ENCODE results near the gene TRMT11. TPM values are rescaled to one million over a fixed set of nuclear protein-coding genes. Genes with fewer than 3 reads are reported as not detected.

TRMT11 gene
- total RNA-seq, 1 donor: 26.8 TPM

DNA sequence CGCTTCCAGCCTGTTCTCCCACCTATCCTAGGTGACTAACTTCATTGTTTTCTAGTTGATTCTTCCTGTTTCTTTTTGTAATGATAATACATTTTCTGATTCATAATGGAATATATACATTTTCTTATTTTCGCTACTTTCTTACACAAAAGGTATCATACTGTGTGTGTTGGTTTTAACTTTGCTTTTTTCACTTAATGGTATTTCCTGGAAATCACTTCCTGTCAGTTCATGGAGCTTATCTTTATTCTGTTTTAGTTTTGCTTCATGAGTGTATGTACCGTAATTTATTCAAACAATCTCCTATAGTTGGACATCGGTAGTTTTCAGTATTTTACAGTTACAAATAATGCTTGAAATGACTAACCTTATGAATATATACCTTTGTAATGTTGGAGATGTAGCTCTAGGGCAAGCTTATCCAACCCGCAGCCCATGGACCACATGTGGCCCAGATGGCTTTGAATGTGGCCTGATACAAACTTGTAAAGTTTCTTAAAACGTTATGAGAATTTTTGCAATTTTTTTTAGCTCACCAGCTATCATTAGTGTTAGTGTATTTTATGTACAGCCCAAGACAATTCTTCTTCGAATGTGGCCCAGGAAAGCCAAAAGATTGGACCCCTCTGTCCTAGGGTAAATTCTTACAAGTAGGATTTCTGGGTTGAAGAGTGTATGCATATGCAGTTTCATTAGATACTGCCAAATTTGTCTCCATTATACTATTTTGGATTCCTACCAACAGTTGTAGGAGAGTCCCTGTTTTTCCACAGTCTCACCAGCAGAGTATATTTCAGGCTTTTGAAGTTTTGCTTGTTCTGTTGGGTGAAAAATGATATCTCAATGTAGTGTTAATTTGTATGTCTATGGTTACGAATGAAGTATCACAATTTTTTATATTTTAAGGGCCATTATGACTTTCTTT lies 16.7 kb downstream of the TRMT11 start:
- H3K9me3 ChIP-seq (ENCODE audit: low read depth, low read length): no peaks in the 10 kb centered on the region
- peaks cover 18% of the 10 kb centered on the region for H3K36me3 ChIP-seq (ENCODE audit: insufficient read depth, low read length)
- no peaks in the 10 kb centered on the region for H3K79me2 ChIP-seq (ENCODE audit: insufficient read depth, low read length)
- DNase-seq (ENCODE audit: insufficient read length, low spot score, missing footprints): no peak
- TF ChIP-seq, protein P1, sequence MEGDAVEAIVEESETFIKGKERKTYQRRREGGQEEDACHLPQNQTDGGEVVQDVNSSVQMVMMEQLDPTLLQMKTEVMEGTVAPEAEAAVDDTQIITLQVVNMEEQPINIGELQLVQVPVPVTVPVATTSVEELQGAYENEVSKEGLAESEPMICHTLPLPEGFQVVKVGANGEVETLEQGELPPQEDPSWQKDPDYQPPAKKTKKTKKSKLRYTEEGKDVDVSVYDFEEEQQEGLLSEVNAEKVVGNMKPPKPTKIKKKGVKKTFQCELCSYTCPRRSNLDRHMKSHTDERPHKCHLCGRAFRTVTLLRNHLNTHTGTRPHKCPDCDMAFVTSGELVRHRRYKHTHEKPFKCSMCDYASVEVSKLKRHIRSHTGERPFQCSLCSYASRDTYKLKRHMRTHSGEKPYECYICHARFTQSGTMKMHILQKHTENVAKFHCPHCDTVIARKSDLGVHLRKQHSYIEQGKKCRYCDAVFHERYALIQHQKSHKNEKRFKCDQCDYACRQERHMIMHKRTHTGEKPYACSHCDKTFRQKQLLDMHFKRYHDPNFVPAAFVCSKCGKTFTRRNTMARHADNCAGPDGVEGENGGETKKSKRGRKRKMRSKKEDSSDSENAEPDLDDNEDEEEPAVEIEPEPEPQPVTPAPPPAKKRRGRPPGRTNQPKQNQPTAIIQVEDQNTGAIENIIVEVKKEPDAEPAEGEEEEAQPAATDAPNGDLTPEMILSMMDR (IDR thresholded peaks at IDR 0.05; ENCODE audit: extremely low read depth, low read depth, low read length): no peak
- no peaks in the 10 kb centered on the region for H4K20me1 ChIP-seq (ENCODE audit: insufficient read depth, low read length)
- H3K4me2 ChIP-seq (ENCODE audit: insufficient read depth, low read length): no peak overlapping the region
- H3K4me3 ChIP-seq (ENCODE audit: insufficient read depth, low read length): no peak overlapping the region
- no peak overlapping the region for H3K27ac ChIP-seq (ENCODE audit: low read depth, low read length)
- no peaks in the 10 kb centered on the region for H3K27me3 ChIP-seq (ENCODE audit: insufficient read depth, low read length)
- no peak overlapping the region for H2AFZ ChIP-seq (ENCODE audit: low read length)
- H3K4me1 ChIP-seq (ENCODE audit: insufficient read depth, low read length): no peaks in the 10 kb centered on the region

DNA sequence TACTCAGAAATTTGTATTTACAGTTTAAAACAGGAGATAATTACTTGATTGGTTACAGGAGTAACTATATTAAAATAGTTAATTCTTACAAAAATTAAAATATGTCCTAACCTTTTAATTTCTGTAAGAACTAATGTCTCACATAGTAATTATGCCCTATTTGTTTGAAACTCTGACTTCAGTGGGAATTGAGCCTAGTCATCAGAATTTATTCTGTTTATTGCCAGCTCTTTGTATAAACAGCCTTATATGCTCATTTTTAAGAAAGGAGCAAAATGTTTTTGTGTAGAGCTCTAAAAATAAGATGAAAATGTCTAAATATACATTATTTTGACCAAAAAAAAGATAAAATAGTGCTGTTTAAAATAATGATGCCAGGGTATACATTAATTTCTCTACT lies 21.5 kb downstream of the TRMT11 start:
- Histone ChIP-seq H2AFZ (ENCODE audit: low read length) (no peak overlapping the region), H3K4me3 (ENCODE audit: insufficient read depth, low read length) (no peak overlapping the region), H3K27ac (ENCODE audit: low read depth, low read length) (no peak overlapping the region), H3K4me1 (ENCODE audit: insufficient read depth, low read length) (no peaks in the 10 kb centered on the region), H4K20me1 (ENCODE audit: insufficient read depth, low read length) (no peaks in the 10 kb centered on the region), H3K36me3 (ENCODE audit: insufficient read depth, low read length) (peaks cover 16% of the 10 kb centered on the region), H3K27me3 (ENCODE audit: insufficient read depth, low read length) (no peaks in the 10 kb centered on the region), H3K4me2 (ENCODE audit: insufficient read depth, low read length) (no peak overlapping the region), H3K79me2 (ENCODE audit: insufficient read depth, low read length) (no peaks in the 10 kb centered on the region), H3K9me3 (ENCODE audit: low read depth, low read length) (no peaks in the 10 kb centered on the region)
- TF ChIP-seq, protein P1 (IDR thresholded peaks at IDR 0.05; ENCODE audit: extremely low read depth, low read depth, low read length): no peak
- no peak for DNase-seq (ENCODE audit: insufficient read length, low spot score, missing footprints)

DNA sequence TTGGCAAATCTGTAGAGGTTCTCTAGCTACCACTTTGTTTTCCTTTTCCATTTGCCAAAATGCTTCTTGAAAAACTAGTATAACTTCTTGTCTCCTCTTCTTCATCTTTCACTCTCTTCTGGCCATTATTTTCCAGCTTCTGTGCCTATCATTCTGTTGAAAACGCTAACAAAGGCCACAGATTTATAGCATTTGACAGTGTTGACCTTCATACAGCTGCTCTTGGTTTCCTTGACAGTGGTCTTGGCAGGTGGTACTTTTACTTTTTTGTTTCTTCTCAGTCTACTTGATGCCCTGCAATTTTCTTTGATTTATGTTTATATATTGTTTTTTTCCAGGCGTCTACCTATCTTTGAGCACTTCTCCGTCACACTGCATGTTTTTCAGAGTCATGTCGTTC lies 23.7 kb downstream of the TRMT11 start:
- Histone ChIP-seq H3K9me3 (ENCODE audit: low read depth, low read length) (no peaks in the 10 kb centered on the region), H3K36me3 (ENCODE audit: insufficient read depth, low read length) (peaks cover 29% of the 10 kb centered on the region), H4K20me1 (ENCODE audit: insufficient read depth, low read length) (no peaks in the 10 kb centered on the region), H3K4me2 (ENCODE audit: insufficient read depth, low read length) (no peak overlapping the region), H2AFZ (ENCODE audit: low read length) (no peak overlapping the region), H3K4me3 (ENCODE audit: insufficient read depth, low read length) (no peak overlapping the region), H3K27me3 (ENCODE audit: insufficient read depth, low read length) (no peaks in the 10 kb centered on the region), H3K79me2 (ENCODE audit: insufficient read depth, low read length) (no peaks in the 10 kb centered on the region), H3K27ac (ENCODE audit: low read depth, low read length) (no peak overlapping the region), H3K4me1 (ENCODE audit: insufficient read depth, low read length) (no peaks in the 10 kb centered on the region)
- no peak for DNase-seq (ENCODE audit: insufficient read length, low spot score, missing footprints)
- TF ChIP-seq, protein P1 (IDR thresholded peaks at IDR 0.05; ENCODE audit: extremely low read depth, low read depth, low read length): no peak

DNA sequence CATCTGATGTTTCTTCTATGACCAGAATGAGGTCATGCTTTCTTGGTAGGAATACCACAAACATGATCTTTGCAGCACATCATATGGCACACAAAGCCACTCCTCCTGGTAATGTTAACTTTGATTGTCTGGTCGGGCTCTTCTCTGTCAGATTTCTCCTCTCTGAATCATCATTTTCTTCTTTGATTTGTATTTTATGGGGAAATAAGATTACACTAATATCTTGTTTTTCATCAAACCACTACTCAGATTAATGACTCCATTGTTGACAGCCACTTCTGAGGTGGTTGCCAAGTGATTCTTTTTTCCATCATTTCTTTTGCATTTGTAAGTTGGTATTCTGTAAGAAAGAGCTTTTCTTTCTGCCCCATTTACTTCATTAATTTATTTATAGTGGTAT lies 29.5 kb downstream of the TRMT11 start:
- Histone ChIP-seq H3K79me2 (ENCODE audit: insufficient read depth, low read length) (no peaks in the 10 kb centered on the region), H3K27me3 (ENCODE audit: insufficient read depth, low read length) (no peaks in the 10 kb centered on the region), H3K4me3 (ENCODE audit: insufficient read depth, low read length) (no peak overlapping the region), H3K27ac (ENCODE audit: low read depth, low read length) (no peak overlapping the region), H4K20me1 (ENCODE audit: insufficient read depth, low read length) (no peaks in the 10 kb centered on the region), H2AFZ (ENCODE audit: low read length) (no peak overlapping the region), H3K4me1 (ENCODE audit: insufficient read depth, low read length) (no peaks in the 10 kb centered on the region), H3K4me2 (ENCODE audit: insufficient read depth, low read length) (no peak overlapping the region), H3K9me3 (ENCODE audit: low read depth, low read length) (no peaks in the 10 kb centered on the region), H3K36me3 (ENCODE audit: insufficient read depth, low read length) (peaks cover 21% of the 10 kb centered on the region)
- DNase-seq (ENCODE audit: insufficient read length, low spot score, missing footprints): no peak
- TF ChIP-seq, protein P1 (IDR thresholded peaks at IDR 0.05; ENCODE audit: extremely low read depth, low read depth, low read length): no peak

All from osteoblast (primary cell).